Gastroesophageal sphincter (tissue), 3 donors: ENCODE measurements around the gene AGBL5.

Experiments used
- EP300 ChIP-seq: sonication (generic); formaldehyde crosslinking; IDR thresholded peaks from one replicate; pipeline ENCODE4 v1.6.1; 2017; ENCODE audit warnings: antibody characterized with exemption, mild to moderate bottlenecking
- POLR2A ChIP-seq, 2 donors: fragments of 450-650 bp; IDR thresholded peaks; one replicate each; pipeline ENCODE4 v1.6.1; 2017; ENCODE audit warnings: antibody characterized with exemption in 2 of 2, mild to moderate bottlenecking in 2 of 2, moderate library complexity in 1 of 2
- POLR2AphosphoS5 ChIP-seq: sonication (generic); formaldehyde crosslinking; IDR thresholded peaks from one replicate; pipeline ENCODE4 v1.6.1; 2017; ENCODE audit warnings: antibody characterized with exemption
- TF ChIP-seq, protein P1 (sequence below), 4 experiments: fragments of 200-600 bp in 2 of 4; fragments of 450-650 bp in 2 of 4; sonication (generic) in 1 of 4; IDR thresholded peaks; one replicate each; pipeline ENCODE4 v1.5.1; 2017 to 2019; ENCODE audit warnings: antibody characterized with exemption in 4 of 4, mild to moderate bottlenecking in 2 of 4, moderate library complexity in 2 of 4

GRCh38 chr2:27050996-27051901 is at the start of gene AGBL5:
- TF ChIP-seq POLR2A (IDR thresholded peaks at IDR 0.05) = peak; percentile 39 to 58
- no peak for TF ChIP-seq EP300
- TF ChIP-seq, protein P1, sequence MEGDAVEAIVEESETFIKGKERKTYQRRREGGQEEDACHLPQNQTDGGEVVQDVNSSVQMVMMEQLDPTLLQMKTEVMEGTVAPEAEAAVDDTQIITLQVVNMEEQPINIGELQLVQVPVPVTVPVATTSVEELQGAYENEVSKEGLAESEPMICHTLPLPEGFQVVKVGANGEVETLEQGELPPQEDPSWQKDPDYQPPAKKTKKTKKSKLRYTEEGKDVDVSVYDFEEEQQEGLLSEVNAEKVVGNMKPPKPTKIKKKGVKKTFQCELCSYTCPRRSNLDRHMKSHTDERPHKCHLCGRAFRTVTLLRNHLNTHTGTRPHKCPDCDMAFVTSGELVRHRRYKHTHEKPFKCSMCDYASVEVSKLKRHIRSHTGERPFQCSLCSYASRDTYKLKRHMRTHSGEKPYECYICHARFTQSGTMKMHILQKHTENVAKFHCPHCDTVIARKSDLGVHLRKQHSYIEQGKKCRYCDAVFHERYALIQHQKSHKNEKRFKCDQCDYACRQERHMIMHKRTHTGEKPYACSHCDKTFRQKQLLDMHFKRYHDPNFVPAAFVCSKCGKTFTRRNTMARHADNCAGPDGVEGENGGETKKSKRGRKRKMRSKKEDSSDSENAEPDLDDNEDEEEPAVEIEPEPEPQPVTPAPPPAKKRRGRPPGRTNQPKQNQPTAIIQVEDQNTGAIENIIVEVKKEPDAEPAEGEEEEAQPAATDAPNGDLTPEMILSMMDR (IDR thresholded peaks at IDR 0.05) = no peak
- peak; percentile 55 for TF ChIP-seq POLR2AphosphoS5
